Loucy (cell line): ENCODE measurements around the gene MAGEA10.

Experiments
- H2AFZ ChIP-seq: fragments of 200-600 bp; sonication (generic); 2 replicates; pipeline ENCODE4 v1.6.0; 2016; ENCODE audit warnings: antibody characterized with exemption, mild to moderate bottlenecking, low read length, moderate library complexity
- H3F3A ChIP-seq: fragments of 200-600 bp; 2 replicates; pipeline ENCODE4 v1.6.0; 2016; ENCODE audit warnings: antibody characterized with exemption, low read depth, mild to moderate bottlenecking
- H3K27me3 ChIP-seq: fragments of 200-600 bp; sonication (generic); 2 replicates; pipeline ENCODE4 v1.6.1; 2014; ENCODE audit warnings: low read length, mild to moderate bottlenecking; ENCODE audit not compliant: insufficient read depth, poor library complexity, severe bottlenecking
- H3K36me3 ChIP-seq: fragments of 200-600 bp; sonication (generic); 2 replicates; pipeline ENCODE4 v1.6.1; 2016; ENCODE audit warnings: low read length; ENCODE audit not compliant: insufficient read depth
- H3K4me1 ChIP-seq: fragments of 200-600 bp; sonication (generic); 2 replicates; pipeline ENCODE4 v1.5.1; 2014; ENCODE audit warnings: low read length, mild to moderate bottlenecking; ENCODE audit not compliant: insufficient read depth, poor library complexity, severe bottlenecking
- H3K4me2 ChIP-seq: fragments of 200-600 bp; sonication (generic); 2 replicates; pipeline ENCODE4 v1.6.0; 2014; ENCODE audit warnings: antibody characterized with exemption, low read length, low read depth, mild to moderate bottlenecking; ENCODE audit not compliant: poor library complexity, severe bottlenecking
- H3K4me3 ChIP-seq: fragments of 200-600 bp; sonication (generic); 2 replicates; pipeline ENCODE4 v1.5.1; 2014; ENCODE audit warnings: low read length, mild to moderate bottlenecking, mixed read lengths; ENCODE audit not compliant: poor library complexity, severe bottlenecking
- H3K79me2 ChIP-seq: fragments of 200-600 bp; sonication (generic); 2 replicates; pipeline ENCODE4 v1.6.1; 2014; ENCODE audit warnings: low read length; ENCODE audit not compliant: insufficient read depth
- H3K9ac ChIP-seq: fragments of 200-600 bp; sonication (generic); 2 replicates; pipeline ENCODE4 v1.6.0; 2014; ENCODE audit warnings: mild to moderate bottlenecking, low read depth, low read length, moderate library complexity; ENCODE audit not compliant: poor library complexity, severe bottlenecking
- H3K9me2 ChIP-seq: fragments of 200-600 bp; sonication (generic); replicated peaks from 2 replicates; pipeline ENCODE4 v1.6.1; 2016; ENCODE audit warnings: low read depth, low read length, mixed read lengths
- H3K9me3 ChIP-seq: fragments of 200-600 bp; sonication (generic); 2 replicates; pipeline ENCODE4 v1.6.1; 2014; ENCODE audit warnings: mild to moderate bottlenecking, antibody characterized with exemption, low read length, low read depth; ENCODE audit not compliant: insufficient read depth
- H4K20me1 ChIP-seq: fragments of 200-600 bp; sonication (generic); 2 replicates; pipeline ENCODE4 v1.6.0; 2014; ENCODE audit warnings: antibody characterized with exemption, low read length, mild to moderate bottlenecking; ENCODE audit not compliant: insufficient read depth, poor library complexity, severe bottlenecking
- EZH2phosphoT487 ChIP-seq: fragments of 200-600 bp; IDR thresholded peaks from 2 replicates; pipeline ENCODE4 v1.6.1; 2018; ENCODE audit warnings: antibody characterized with exemption, mild to moderate bottlenecking, moderate library complexity, borderline replicate concordance
- TF ChIP-seq, protein P1 (sequence below): fragments of 200-600 bp; sonication (generic); conservative IDR thresholded peaks from 2 replicates; pipeline ENCODE4 v1.5.1; 2014; ENCODE audit warnings: mild to moderate bottlenecking, antibody characterized with exemption, low read length

Gene MAGEA10

DNA sequence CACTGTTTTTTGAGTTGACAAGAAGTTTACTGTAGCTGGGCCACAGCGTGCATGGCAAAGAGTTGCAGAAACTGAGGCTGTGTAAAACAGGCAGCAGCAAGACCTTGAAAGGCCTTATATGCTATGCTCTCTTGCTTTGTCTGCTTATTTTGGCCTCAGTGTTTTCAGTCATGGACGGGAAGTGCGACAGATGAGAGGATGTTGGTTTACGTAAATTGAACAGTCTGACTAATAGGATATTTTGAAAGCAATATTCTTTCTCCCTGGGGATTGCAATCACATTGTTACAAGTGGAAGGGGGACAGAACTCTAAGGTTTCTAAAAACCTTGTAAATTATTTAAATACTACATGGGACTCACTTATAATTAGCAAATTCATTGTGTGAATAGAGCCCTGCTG is 32.2 kb upstream of the MAGEA10 start:
- TF ChIP-seq, protein P1, sequence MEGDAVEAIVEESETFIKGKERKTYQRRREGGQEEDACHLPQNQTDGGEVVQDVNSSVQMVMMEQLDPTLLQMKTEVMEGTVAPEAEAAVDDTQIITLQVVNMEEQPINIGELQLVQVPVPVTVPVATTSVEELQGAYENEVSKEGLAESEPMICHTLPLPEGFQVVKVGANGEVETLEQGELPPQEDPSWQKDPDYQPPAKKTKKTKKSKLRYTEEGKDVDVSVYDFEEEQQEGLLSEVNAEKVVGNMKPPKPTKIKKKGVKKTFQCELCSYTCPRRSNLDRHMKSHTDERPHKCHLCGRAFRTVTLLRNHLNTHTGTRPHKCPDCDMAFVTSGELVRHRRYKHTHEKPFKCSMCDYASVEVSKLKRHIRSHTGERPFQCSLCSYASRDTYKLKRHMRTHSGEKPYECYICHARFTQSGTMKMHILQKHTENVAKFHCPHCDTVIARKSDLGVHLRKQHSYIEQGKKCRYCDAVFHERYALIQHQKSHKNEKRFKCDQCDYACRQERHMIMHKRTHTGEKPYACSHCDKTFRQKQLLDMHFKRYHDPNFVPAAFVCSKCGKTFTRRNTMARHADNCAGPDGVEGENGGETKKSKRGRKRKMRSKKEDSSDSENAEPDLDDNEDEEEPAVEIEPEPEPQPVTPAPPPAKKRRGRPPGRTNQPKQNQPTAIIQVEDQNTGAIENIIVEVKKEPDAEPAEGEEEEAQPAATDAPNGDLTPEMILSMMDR: no peak
- TF ChIP-seq EZH2phosphoT487: no peak
- H3K4me2 ChIP-seq: no peak overlapping the region
- no peaks in the 10 kb centered on the region for H3F3A ChIP-seq
- no peaks in the 10 kb centered on the region for H3K27me3 ChIP-seq
- H3K9me3 ChIP-seq: no peaks in the 10 kb centered on the region
- no peak overlapping the region for H3K4me3 ChIP-seq
- H3K79me2 ChIP-seq: no peaks in the 10 kb centered on the region
- no peaks in the 10 kb centered on the region for H3K4me1 ChIP-seq
- H2AFZ ChIP-seq: no peak overlapping the region
- H3K36me3 ChIP-seq: no peaks in the 10 kb centered on the region
- H3K9me2 ChIP-seq: no peaks in the 10 kb centered on the region
- no peak overlapping the region for H3K9ac ChIP-seq
- no peaks in the 10 kb centered on the region for H4K20me1 ChIP-seq

DNA sequence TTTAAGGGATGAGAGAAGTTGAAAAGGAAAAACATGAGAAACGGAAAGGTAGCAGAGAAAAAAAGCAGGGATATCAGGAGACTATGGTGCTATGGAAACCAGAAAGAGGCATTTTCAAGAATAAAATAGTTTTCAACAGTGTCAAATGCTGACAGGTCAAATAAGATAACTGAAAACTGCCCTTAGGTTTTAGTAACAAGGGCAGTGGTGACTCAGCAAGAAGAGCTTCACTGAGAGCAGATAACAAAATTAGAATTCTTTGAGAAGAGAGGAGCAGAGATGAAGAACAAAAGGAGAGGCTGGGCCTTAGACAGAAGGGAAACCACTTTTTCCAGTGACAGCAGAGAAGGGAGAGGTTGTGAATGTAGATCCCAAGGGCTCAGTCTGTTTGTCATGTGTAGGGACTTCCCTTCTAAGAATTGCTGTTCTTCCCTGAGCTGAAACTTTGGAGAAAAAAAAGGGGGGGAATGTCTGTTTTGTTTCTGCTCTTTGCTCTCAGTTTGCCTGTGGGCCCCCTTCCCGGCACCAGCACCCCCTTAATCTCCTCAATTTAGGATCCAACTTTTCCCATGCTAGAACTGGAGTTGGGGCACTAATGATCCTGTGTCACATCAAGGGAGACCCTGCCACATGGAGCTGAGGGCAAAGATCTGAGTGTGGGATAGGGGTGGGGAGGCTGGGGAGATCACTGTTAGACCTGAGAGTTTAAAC is 26.8 kb upstream of the MAGEA10 start:
- Histone ChIP-seq H3K9me2 (no peaks in the 10 kb centered on the region), H3F3A (no peaks in the 10 kb centered on the region), H3K27me3 (no peaks in the 10 kb centered on the region), H3K4me2 (no peak overlapping the region), H4K20me1 (no peaks in the 10 kb centered on the region), H3K9ac (no peak overlapping the region), H3K4me3 (no peak overlapping the region), H2AFZ (no peak overlapping the region), H3K79me2 (no peaks in the 10 kb centered on the region), H3K9me3 (no peaks in the 10 kb centered on the region), H3K36me3 (no peaks in the 10 kb centered on the region), H3K4me1 (no peaks in the 10 kb centered on the region)
- TF ChIP-seq, protein P1: no peak
- no peak for TF ChIP-seq EZH2phosphoT487

DNA sequence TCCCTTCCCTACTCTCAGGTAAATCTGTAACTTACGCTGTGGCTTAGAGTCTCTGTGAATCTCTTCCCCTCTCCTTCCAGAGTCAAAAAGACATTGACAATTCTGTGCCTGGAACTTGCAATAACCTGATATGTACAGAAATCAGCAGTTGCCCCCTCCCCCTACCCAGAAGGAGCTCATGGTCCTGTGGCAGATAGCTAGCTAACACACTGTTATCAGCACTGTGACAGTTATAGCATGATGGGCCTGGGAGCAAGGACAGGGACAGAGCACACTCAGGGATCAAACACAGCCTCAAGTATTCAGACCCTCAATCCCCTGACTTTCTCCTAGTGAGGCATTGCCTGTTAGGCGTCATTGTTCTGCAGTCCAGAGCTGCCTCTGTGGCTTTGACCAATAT is 18.7 kb upstream of the MAGEA10 start:
- no peaks in the 10 kb centered on the region for H3F3A ChIP-seq
- no peaks in the 10 kb centered on the region for H3K9me3 ChIP-seq
- no peaks in the 10 kb centered on the region for H3K9me2 ChIP-seq
- H3K4me1 ChIP-seq: no peaks in the 10 kb centered on the region
- no peak overlapping the region for H3K4me2 ChIP-seq
- no peaks in the 10 kb centered on the region for H4K20me1 ChIP-seq
- no peak overlapping the region for H3K4me3 ChIP-seq
- H3K79me2 ChIP-seq: no peaks in the 10 kb centered on the region
- TF ChIP-seq, protein P1: no peak
- TF ChIP-seq EZH2phosphoT487: no peak
- H2AFZ ChIP-seq: no peak overlapping the region
- H3K27me3 ChIP-seq: no peaks in the 10 kb centered on the region
- H3K36me3 ChIP-seq: no peaks in the 10 kb centered on the region
- no peak overlapping the region for H3K9ac ChIP-seq
